HepG2 (cell line): ENCODE data around the gene DDN. TPM values are rescaled to one million over a fixed set of nuclear protein-coding genes. Genes with fewer than 3 reads are reported as not detected.

Source experiments
- ATF6 ChIP-seq: sonication (generic); formaldehyde crosslinking; conservative IDR thresholded peaks from 2 replicates; pipeline ENCODE4 v1.4.0; 2020; ENCODE audit warnings: missing genetic modification reagents
- CENPT ChIP-seq: sonication (generic); formaldehyde crosslinking; IDR thresholded peaks from 2 replicates; pipeline ENCODE4 v1.8.0; 2022; ENCODE audit warnings: low read depth, mild to moderate bottlenecking, moderate library complexity, missing genetic modification reagents
- GPN1 ChIP-seq: sonication (generic); formaldehyde crosslinking; IDR thresholded peaks from 2 replicates; pipeline ENCODE4 v1.5.1; 2020; ENCODE audit warnings: missing genetic modification reagents, borderline replicate concordance
- GTF2F1 ChIP-seq: fragments of 150-350 bp; IDR thresholded peaks from 2 replicates; pipeline ENCODE4 v1.6.1; 2014; ENCODE audit warnings: low read length
- GZF1 ChIP-seq: sonication (generic); formaldehyde crosslinking; IDR thresholded peaks from 2 replicates; pipeline ENCODE4 v1.5.1; 2020; ENCODE audit warnings: mild to moderate bottlenecking, missing genetic modification reagents
- KDM2A ChIP-seq: sonication (generic); formaldehyde crosslinking; IDR thresholded peaks from 2 replicates; pipeline ENCODE4 v1.4.0; 2020; ENCODE audit warnings: low read depth, missing genetic modification reagents, borderline replicate concordance
- KLF6 ChIP-seq: IDR thresholded peaks from 2 replicates; pipeline ENCODE4 v1.8.0; 2016; ENCODE audit warnings: missing biosample characterization, missing genetic modification reagents
- RAD51 ChIP-seq: fragments of 450-650 bp; IDR thresholded peaks from 2 replicates; pipeline ENCODE4 v1.6.1; 2016; ENCODE audit warnings: borderline replicate concordance
- RCOR2 ChIP-seq: IDR thresholded peaks from 2 replicates; pipeline ENCODE4 v1.6.1; 2016; ENCODE audit warnings: missing biosample characterization, missing genetic modification reagents
- REL ChIP-seq: sonication (generic); formaldehyde crosslinking; conservative IDR thresholded peaks from 2 replicates; pipeline ENCODE4 v1.8.0; 2022; ENCODE audit warnings: mild to moderate bottlenecking, missing genetic modification reagents, moderate library complexity
- RELA ChIP-seq: sonication (generic); formaldehyde crosslinking; IDR thresholded peaks from 2 replicates; pipeline ENCODE4 v1.4.0; 2020; ENCODE audit warnings: missing genetic modification reagents
- SNAPC5 ChIP-seq: sonication (generic); formaldehyde crosslinking; IDR thresholded peaks from 2 replicates; pipeline ENCODE4 v1.8.1; 2023; ENCODE audit warnings: mild to moderate bottlenecking, missing genetic modification reagents, borderline replicate concordance
- SOX6 ChIP-seq, 2 experiments: fragments of 450-650 bp in 1 of 2; sonication (generic) in 1 of 2; formaldehyde crosslinking in 1 of 2; IDR thresholded peaks; 2 replicates each; pipeline versions ENCODE4 v1.4.0 to v1.6.1; 2017 to 2020; ENCODE audit warnings: antibody characterized with exemption in 1 of 2, mild to moderate bottlenecking in 1 of 2, missing genetic modification reagents in 1 of 2
- STAG1 ChIP-seq: sonication (generic); formaldehyde crosslinking; IDR thresholded peaks from 2 replicates; pipeline ENCODE4 v1.4.0; 2020; ENCODE audit warnings: missing genetic modification reagents
- U2AF1 ChIP-seq: fragments of 200-400 bp; formaldehyde crosslinking; optimal IDR thresholded peaks from 2 replicates; pipeline ENCODE3; 2017; ENCODE audit warnings: mild to moderate bottlenecking, low read depth, low read length
- UBTF ChIP-seq: sonication (generic); formaldehyde crosslinking; IDR thresholded peaks from 2 replicates; pipeline ENCODE4 v1.4.0; 2020; ENCODE audit warnings: mild to moderate bottlenecking, missing genetic modification reagents
- ZNF225 ChIP-seq: sonication (generic); formaldehyde crosslinking; IDR thresholded peaks from 2 replicates; pipeline ENCODE4 v1.4.0; 2020; ENCODE audit warnings: mild to moderate bottlenecking, missing genetic modification reagents
- ZNF296 ChIP-seq: sonication (generic); formaldehyde crosslinking; conservative IDR thresholded peaks from 2 replicates; pipeline ENCODE4 v1.5.0; 2020; ENCODE audit warnings: mild to moderate bottlenecking, missing genetic modification reagents
- ZNF629 ChIP-seq: sonication (generic); formaldehyde crosslinking; conservative IDR thresholded peaks from 2 replicates; pipeline ENCODE4 v1.5.0; 2020; ENCODE audit warnings: missing genetic modification reagents
- ZNF709 ChIP-seq: sonication (generic); formaldehyde crosslinking; IDR thresholded peaks from 2 replicates; pipeline ENCODE4 v1.5.0; 2020; ENCODE audit warnings: mild to moderate bottlenecking, missing genetic modification reagents
- ZNF850 ChIP-seq: sonication (generic); formaldehyde crosslinking; conservative IDR thresholded peaks from 2 replicates; pipeline ENCODE4 v1.9.0; 2021; ENCODE audit warnings: mild to moderate bottlenecking, missing genetic modification reagents
- ZXDC ChIP-seq: sonication (generic); formaldehyde crosslinking; IDR thresholded peaks from 2 replicates; pipeline ENCODE4 v1.5.0; 2020; ENCODE audit warnings: mild to moderate bottlenecking, missing genetic modification reagents
- polyA plus RNA-seq, 8 experiments: library from polyadenylated mRNA; depleted of rRNA in 3 of 8; stranded (reverse) in 7 of 8; unstranded in 1 of 8; fragments of >200 nt; fragmentation: Illumina TruSeq in 4 of 8; extraction: Trizol in 4 of 8; gene quantifications; 2 replicates each; pipeline versions ENCODE4 v1.2.1 to v1.2.3, GENCODE V29; 2011 to 2016; ENCODE audit warnings: low read depth in 4 of 8, missing spikeins in 1 of 8, mixed read lengths in 1 of 8; ENCODE audit not compliant: insufficient read depth in 1 of 8
- total RNA-seq, 5 experiments: library from RNA; depleted of rRNA; stranded (reverse); fragments of >200 nt; fragmentation: Illumina TruSeq; extraction: Trizol; gene quantifications; 2 replicates each; pipeline ENCODE4 v1.2.3, GENCODE V29; 2016; ENCODE audit warnings: low read depth in 1 of 5

DDN gene
- total and polyA plus RNA-seq, 2 of the 13 experiments (the other 11 are each of a cell fraction or from before 2014, with no cell fraction given): 0.24 to 0.53 TPM

GRCh38 chr12:48995086-48995879 lies 3.9 kb downstream of the DDN start (continued):
- peak; percentile 64; the same call in 1 of the 2 replicates for TF ChIP-seq ZNF629 (CRISPR knock-in tag)
- TF ChIP-seq KDM2A (CRISPR knock-in tag): peak; percentile 41; the same call in 1 of the 2 replicates
- no peak for TF ChIP-seq ATF6 (CRISPR knock-in tag)
- peak; percentile 69 for TF ChIP-seq STAG1 (CRISPR knock-in tag)
- peak; percentile 47 for TF ChIP-seq UBTF (CRISPR knock-in tag)
- TF ChIP-seq ZNF296: no peak
- no peak for TF ChIP-seq CENPT (CRISPR knock-in tag)
- 0 out of 2 replicates have a peak, but pooled peaks have one; percentile 3 for TF ChIP-seq ZNF850 (CRISPR knock-in tag)
- no peak for TF ChIP-seq ZNF709 (CRISPR knock-in tag)
- TF ChIP-seq KLF6 (CRISPR knock-in tag): no peak
- no peak for TF ChIP-seq RAD51
- TF ChIP-seq GZF1 (CRISPR knock-in tag): no peak
- TF ChIP-seq GTF2F1: no peak
- TF ChIP-seq SOX6 (IDR thresholded peaks at IDR 0.05): no peak
- TF ChIP-seq SOX6 (CRISPR knock-in tag; IDR thresholded peaks at IDR 0.05): 0 out of 2 replicates have a peak, but pooled peaks have one; percentile 18
- TF ChIP-seq ZXDC (CRISPR knock-in tag): no peak
- no peak for TF ChIP-seq REL (CRISPR knock-in tag)
- TF ChIP-seq SNAPC5 (CRISPR knock-in tag): no peak
- no peak for TF ChIP-seq RCOR2 (CRISPR knock-in tag)
- TF ChIP-seq ZNF225 (CRISPR knock-in tag): no peak
- TF ChIP-seq GPN1 (CRISPR knock-in tag): no peak
- no peak for TF ChIP-seq RELA (CRISPR knock-in tag)
- no peak for TF ChIP-seq U2AF1
